LNCaP clone FGC (cell line): ENCODE measurements around the gene PSMD14.

ENCODE experiments used
- DNase-seq: peaks from one replicate; pipeline ENCODE4 v3.0.0-alpha.2; 2011; ENCODE audit warnings: low read depth
- H3K4me3 ChIP-seq: 2 replicates; pipeline ENCODE4 v1.5.1; 2011; ENCODE audit warnings: mild to moderate bottlenecking, low read depth, low read length, control low read depth
- TF ChIP-seq, protein P1 (sequence below): IDR thresholded peaks from 2 replicates; pipeline ENCODE4 v1.5.1; 2012; ENCODE audit warnings: mild to moderate bottlenecking; ENCODE audit not compliant: control insufficient read depth, insufficient read depth; ENCODE audit errors: extremely low read depth

PSMD14 gene

DNA sequence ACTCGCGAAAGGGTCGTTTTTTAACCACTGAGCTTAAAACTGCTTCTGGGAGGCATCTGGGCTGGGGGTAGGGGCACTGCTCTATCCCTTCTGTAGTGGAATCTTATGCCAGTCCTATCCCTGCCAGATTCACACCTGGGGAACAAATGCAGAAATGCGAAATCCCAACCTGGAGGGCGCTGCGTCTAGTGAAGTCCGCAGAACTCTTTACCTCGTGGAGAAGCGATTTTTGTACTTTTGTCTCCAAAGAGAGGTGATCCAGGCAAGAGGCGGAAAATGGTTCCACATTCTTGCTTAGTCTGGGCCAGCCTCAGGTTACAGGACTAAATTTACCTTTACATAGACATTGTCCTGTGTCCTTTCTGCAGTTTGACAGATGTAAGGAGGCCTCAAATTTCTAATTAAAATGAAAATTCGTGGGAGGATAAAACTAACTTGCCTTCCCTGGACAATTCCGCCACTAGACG, 118.3 kb downstream of the PSMD14 start:
- no peak overlapping the region for H3K4me3 ChIP-seq
- DNase-seq: no peak
- TF ChIP-seq, protein P1, sequence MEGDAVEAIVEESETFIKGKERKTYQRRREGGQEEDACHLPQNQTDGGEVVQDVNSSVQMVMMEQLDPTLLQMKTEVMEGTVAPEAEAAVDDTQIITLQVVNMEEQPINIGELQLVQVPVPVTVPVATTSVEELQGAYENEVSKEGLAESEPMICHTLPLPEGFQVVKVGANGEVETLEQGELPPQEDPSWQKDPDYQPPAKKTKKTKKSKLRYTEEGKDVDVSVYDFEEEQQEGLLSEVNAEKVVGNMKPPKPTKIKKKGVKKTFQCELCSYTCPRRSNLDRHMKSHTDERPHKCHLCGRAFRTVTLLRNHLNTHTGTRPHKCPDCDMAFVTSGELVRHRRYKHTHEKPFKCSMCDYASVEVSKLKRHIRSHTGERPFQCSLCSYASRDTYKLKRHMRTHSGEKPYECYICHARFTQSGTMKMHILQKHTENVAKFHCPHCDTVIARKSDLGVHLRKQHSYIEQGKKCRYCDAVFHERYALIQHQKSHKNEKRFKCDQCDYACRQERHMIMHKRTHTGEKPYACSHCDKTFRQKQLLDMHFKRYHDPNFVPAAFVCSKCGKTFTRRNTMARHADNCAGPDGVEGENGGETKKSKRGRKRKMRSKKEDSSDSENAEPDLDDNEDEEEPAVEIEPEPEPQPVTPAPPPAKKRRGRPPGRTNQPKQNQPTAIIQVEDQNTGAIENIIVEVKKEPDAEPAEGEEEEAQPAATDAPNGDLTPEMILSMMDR: no peak

DNA sequence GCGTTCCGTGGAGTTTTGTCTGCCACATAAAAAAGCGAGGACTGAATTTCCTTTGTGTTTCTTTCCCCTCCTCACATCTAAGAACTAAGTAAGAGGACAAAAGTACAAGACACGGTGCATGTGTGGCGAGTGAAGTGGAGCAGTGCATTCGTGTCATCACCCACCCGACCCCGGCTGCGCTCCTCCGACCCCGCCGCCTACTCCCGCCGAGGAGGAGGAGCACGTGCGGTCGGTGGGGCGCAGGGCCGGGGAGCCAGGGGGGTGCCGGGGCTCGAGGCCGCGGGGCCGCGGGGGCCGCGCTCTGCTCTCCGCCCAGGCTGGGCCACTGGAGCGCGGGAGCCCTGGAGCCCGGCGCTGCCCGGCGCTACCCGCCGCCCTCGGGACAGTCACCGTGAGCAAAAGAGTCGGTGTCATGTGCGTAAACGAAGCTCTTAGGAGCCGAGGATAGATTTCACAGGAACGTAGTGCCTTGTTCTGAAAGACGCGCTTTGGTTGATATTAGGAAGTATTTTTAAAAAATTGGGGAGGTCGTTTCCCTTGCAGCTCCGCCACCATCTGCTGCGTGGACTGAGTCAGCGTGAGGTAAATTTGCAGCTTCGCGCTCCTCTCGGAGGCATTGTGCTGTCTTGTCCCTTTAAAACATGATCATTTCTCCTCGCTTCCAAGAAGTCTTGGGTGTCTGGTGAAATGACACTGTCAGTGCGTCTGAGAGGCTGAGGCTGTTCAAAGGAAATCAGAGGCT, 118.9 kb downstream of the PSMD14 start:
- H3K4me3 ChIP-seq: no peak overlapping the region
- TF ChIP-seq, protein P1: no peak
- DNase-seq: no peak

DNA sequence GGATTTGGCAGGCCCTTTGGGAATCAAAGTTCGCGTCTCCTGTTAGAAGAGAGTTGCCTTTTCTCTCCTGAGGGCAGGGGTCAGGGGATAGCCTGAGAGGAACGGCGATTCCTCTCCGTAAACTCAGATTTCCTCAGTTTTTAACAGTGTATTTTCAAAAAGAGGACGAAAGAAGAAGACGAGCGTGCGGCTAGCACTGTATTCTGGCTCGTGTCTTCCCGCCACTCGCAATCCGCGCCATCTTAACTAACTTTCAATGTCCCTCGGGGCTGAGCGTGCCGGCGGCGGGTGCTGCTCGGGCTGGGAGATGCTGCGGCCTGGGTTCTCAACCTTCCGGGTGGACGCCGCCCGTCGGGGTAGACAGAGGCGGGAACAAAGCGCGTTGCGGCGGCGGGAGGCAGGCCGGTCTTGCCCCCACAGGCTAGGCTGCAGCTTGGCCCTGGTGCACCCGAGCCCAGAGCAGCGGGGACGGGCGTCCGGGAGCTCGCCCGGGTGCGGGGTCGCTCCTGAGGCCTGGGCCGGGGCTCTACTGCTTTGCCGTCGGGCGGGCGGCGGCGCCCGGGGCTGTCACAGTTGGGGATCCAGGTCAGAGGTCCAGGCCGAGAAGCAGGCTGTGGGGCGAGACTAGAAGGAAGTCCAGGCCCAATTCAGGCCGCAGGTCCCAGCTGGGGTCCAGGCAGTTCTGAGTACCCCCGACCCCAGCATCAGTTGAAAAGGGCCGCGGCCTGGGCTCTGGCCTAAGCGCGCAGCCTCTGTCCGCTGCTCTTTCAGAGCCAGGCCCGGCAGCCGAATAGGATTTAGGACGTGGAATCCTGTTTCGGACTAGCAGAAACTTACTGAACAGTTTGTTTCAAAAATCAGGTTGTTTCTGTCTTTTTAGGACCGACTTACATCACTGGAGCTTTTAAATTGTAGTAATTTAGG, 119.7 kb downstream of the PSMD14 start:
- no peak for DNase-seq
- TF ChIP-seq, protein P1: no peak
- H3K4me3 ChIP-seq: no peak overlapping the region

DNA sequence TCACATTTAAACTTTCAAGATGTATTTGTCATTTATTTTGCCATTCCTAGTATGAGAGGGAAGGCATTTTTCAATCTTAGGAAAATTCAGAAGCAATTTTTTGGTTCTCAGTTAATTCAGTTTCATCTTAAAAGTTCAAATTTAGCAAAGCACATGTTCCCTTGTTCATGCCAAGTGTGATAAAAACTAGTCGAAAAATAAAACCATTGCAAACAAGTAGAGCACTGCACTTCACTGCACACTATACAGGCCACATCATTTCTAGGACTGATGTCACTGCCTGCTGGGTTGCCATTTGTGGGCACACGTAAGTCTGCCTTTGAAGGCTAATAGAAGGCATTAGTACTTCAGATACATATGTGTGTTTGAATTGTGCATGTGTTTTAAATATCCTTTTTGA, 122.2 kb downstream of the PSMD14 start:
- TF ChIP-seq, protein P1: no peak
- DNase-seq: no peak
- no peak overlapping the region for H3K4me3 ChIP-seq

DNA sequence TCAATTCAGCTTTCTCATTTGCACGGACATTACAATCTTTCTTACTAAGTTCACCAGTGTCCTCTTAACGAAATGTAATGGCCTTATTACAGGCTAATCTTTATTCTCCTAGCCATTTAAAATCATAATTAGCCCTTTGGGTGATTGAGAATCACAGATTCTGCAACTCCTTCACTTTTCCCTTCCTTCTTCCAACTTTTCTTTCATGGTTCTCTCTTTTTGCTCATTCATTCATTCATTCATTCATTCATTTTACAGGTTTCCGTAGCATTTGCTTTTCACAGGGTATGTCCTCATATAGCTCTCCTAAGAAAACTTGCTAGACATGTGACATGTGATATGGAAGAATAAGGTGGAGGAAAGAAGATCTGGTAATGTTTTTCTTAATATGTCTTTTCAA, 123.9 kb downstream of the PSMD14 start:
- TF ChIP-seq, protein P1: no peak
- no peak for DNase-seq
- H3K4me3 ChIP-seq: no peak overlapping the region

DNA sequence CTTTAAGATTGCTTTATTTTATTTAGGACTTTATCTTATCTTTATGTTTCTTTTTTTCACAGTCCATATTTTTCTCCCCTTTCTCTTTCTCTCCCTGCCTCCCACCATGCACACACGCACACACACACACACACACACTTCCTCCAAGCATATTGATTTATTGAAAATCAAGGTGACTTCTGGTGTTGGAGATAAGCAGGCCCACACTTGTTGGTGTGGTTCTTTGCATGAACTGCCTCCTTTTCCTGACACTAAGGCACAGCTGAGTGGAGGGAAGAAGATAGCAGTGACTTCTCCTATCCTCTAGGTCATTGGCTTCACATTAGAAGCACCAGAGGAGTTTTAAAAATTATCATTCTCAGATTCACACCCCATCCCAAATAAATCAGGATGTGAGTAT, 125.9 kb downstream of the PSMD14 start:
- TF ChIP-seq, protein P1: no peak
- H3K4me3 ChIP-seq: no peak overlapping the region
- no peak for DNase-seq

DNA sequence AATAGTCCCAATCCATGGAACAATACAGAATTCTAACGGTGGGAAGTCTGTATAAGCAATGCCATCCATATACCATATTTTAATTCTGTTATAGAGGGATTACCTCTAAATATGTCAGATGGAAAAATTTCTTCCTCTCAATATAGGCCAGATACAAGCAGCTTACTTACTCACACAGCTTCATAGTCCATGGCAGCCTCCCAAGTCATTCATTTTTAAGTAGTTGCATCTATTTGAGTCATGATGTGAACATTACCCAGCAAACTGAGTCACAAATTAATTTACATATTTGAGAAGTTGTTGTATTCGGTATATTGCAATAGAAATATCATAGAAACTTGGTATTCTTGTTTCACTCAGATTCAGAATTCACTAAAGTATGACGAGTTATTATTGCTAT, 128.2 kb downstream of the PSMD14 start:
- DNase-seq: no peak
- no peak overlapping the region for H3K4me3 ChIP-seq
- TF ChIP-seq, protein P1: no peak
